ENCODE measurements around the gene CRTC2.

The CRTC2 gene

DNA sequence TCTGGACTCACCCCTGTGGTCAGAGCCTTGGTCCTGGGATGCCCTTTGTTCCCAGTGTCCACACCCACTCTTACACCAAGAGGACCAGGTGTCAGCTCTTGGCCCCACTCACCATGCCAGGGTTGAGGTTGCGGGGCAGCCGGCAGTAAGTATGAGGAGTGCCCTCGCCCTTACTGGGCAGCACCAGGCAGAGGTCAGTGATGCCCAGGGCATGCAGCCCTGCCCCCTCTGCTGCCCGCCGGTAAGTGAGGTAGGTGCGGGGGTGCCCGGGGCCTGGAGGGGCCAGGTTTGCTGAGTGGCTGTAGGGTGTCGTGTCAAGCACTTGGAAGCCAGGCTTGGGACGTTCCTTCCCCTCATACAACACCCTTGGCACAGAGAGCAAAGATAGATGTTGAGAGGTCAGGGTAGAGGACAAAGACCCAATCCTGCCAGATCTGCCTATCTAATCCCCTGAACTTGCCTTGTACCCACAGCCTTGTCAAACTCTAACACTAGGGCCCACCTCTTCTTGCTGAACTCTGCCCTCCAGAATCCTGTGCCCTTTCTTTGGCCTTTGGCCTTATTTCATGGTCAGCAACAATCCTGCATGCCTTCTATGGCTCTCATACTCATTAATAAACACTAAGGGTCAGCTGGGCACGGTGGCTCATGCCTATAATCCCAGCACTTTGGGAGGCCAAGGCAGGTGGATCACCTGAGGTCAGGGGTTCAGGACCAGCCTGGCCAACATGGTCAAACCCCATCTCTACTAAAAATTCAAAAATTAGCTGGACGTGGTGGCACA lies 15.5 kb downstream of the CRTC2 start:
- no peak overlapping the region for H3K4me2 ChIP-seq (ENCODE audit: low read length)
- H3K9ac ChIP-seq (ENCODE audit: low read length), result no peak overlapping the region
- H4K20me1 ChIP-seq (ENCODE audit: insufficient read depth, low read length), result no peaks in the 10 kb centered on the region
- no peak overlapping the region for H2AFZ ChIP-seq (ENCODE audit: low read depth, low read length)
- peaks cover 32% of the 10 kb centered on the region for H3K4me1 ChIP-seq (ENCODE audit: low read length)
- no peaks in the 10 kb centered on the region for H3K9me3 ChIP-seq (ENCODE audit: insufficient read depth, low read length)
- H3K4me3 ChIP-seq (ENCODE audit: low read length), result no peak overlapping the region
- TF ChIP-seq EZH2phosphoT487 (IDR thresholded peaks at IDR 0.05; ENCODE audit: low read depth), result no peak
- TF ChIP-seq, protein P1, sequence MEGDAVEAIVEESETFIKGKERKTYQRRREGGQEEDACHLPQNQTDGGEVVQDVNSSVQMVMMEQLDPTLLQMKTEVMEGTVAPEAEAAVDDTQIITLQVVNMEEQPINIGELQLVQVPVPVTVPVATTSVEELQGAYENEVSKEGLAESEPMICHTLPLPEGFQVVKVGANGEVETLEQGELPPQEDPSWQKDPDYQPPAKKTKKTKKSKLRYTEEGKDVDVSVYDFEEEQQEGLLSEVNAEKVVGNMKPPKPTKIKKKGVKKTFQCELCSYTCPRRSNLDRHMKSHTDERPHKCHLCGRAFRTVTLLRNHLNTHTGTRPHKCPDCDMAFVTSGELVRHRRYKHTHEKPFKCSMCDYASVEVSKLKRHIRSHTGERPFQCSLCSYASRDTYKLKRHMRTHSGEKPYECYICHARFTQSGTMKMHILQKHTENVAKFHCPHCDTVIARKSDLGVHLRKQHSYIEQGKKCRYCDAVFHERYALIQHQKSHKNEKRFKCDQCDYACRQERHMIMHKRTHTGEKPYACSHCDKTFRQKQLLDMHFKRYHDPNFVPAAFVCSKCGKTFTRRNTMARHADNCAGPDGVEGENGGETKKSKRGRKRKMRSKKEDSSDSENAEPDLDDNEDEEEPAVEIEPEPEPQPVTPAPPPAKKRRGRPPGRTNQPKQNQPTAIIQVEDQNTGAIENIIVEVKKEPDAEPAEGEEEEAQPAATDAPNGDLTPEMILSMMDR (IDR thresholded peaks at IDR 0.05; ENCODE audit: low read depth, low read length), result no peak
- H3K27ac ChIP-seq (ENCODE audit: low read length), result no peak overlapping the region
- no peaks in the 10 kb centered on the region for H3K27me3 ChIP-seq (ENCODE audit: low read depth, low read length)
- peaks cover 63% of the 10 kb centered on the region for H3K36me3 ChIP-seq (replicated peaks; ENCODE audit: low read depth, low read length)
- H3K79me2 ChIP-seq (ENCODE audit: low read length), result peaks cover 32% of the 10 kb centered on the region

DNA sequence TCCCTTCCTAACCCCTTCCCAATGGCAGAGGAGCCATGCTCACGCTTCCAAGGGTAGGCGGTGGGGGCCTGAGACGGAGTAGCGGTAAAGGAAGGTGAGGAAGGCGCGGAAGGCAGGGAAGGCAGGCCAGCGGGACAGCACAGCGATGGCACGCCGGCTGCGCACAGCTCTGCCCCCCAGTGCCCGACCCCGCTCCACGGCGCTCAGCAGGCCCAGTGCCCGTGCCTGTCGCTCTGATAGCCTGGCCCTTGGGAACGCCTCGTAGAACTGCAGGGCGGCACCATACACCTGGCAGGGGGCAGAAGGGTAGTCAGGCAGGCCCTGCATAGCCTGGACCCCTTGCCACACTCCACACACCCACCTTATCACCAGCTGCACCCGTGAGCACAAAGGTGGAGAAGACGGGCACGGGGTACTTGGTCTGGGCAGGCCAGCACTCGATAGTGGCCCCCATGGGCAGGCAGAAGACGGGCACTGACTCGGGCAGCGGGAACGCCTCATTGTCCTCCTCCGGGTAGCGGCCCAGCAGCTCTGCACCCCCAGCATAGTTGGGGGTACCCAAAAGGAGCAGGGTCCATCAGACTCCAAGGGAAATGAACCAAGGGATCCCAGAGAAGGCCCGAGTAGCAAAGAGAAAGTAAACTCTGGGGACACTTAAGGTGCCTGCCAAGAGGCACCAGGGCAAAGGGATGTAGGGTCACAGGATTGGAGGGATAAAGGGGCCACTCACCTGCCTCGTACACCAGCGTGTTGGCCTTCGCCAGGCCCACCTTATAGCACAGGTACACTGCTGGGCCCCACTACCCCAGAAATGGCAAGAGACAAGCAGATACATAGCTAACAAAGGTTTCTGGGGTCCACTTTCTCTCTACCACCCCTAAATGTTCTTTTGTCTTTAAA lies 16.3 kb downstream of the CRTC2 start:
- no peak overlapping the region for H3K4me2 ChIP-seq (ENCODE audit: low read length)

DNA sequence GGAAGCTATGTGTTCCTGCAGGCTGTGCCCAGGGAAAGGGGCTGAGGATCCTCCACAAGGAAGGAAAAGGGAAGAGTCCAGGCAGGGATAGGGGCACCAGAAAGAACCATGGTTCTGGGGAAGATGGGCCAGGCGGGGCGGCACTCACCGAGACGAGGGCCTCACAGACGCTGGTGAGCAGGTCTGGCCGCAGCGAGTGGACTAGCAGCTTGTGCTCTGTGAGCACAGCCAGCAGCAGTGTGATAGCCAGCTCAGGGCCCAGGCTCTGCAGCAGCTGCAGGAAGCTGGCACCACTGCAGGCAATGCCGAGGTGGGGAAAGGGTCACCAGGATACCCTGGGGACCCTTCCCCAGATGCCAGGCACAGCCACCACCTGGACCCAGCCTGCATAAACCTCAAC lies 17.7 kb downstream of the CRTC2 start:
- H3K4me3 ChIP-seq (ENCODE audit: low read length), result no peak overlapping the region
- H3K79me2 ChIP-seq (ENCODE audit: low read length), result peaks cover 32% of the 10 kb centered on the region
- no peak overlapping the region for H3K9ac ChIP-seq (ENCODE audit: low read length)
- no peak overlapping the region for H3K4me2 ChIP-seq (ENCODE audit: low read length)
- H3K9me3 ChIP-seq (ENCODE audit: insufficient read depth, low read length), result no peaks in the 10 kb centered on the region
- TF ChIP-seq EZH2phosphoT487 (IDR thresholded peaks at IDR 0.05; ENCODE audit: low read depth), result no peak
- TF ChIP-seq, protein P1 (IDR thresholded peaks at IDR 0.05; ENCODE audit: low read depth, low read length), result no peak
- peaks cover 76% of the 10 kb centered on the region for H3K36me3 ChIP-seq (replicated peaks; ENCODE audit: low read depth, low read length)
- H3K4me1 ChIP-seq (ENCODE audit: low read length), result peaks cover 18% of the 10 kb centered on the region
- no peak overlapping the region for H3K27ac ChIP-seq (ENCODE audit: low read length)
- no peaks in the 10 kb centered on the region for H4K20me1 ChIP-seq (ENCODE audit: insufficient read depth, low read length)
- no peak overlapping the region for H2AFZ ChIP-seq (ENCODE audit: low read depth, low read length)
- H3K27me3 ChIP-seq (ENCODE audit: low read depth, low read length), result no peaks in the 10 kb centered on the region

More for the DNA sequence above, 16.3 kb downstream of the CRTC2 start:
- no peak overlapping the region for H3K4me3 ChIP-seq (ENCODE audit: low read length)
- H3K9me3 ChIP-seq (ENCODE audit: insufficient read depth, low read length), result no peaks in the 10 kb centered on the region
- no peak overlapping the region for H3K9ac ChIP-seq (ENCODE audit: low read length)
- H3K4me1 ChIP-seq (ENCODE audit: low read length), result peaks cover 23% of the 10 kb centered on the region
- TF ChIP-seq, protein P1 (IDR thresholded peaks at IDR 0.05; ENCODE audit: low read depth, low read length), result no peak
- TF ChIP-seq EZH2phosphoT487 (IDR thresholded peaks at IDR 0.05; ENCODE audit: low read depth), result no peak
- no peak overlapping the region for H3K27ac ChIP-seq (ENCODE audit: low read length)
- H3K27me3 ChIP-seq (ENCODE audit: low read depth, low read length), result no peaks in the 10 kb centered on the region
- peaks cover 32% of the 10 kb centered on the region for H3K79me2 ChIP-seq (ENCODE audit: low read length)
- H3K36me3 ChIP-seq (replicated peaks; ENCODE audit: low read depth, low read length), result peaks cover 66% of the 10 kb centered on the region
- H4K20me1 ChIP-seq (ENCODE audit: insufficient read depth, low read length), result no peaks in the 10 kb centered on the region
- no peak overlapping the region for H2AFZ ChIP-seq (ENCODE audit: low read depth, low read length)

DNA sequence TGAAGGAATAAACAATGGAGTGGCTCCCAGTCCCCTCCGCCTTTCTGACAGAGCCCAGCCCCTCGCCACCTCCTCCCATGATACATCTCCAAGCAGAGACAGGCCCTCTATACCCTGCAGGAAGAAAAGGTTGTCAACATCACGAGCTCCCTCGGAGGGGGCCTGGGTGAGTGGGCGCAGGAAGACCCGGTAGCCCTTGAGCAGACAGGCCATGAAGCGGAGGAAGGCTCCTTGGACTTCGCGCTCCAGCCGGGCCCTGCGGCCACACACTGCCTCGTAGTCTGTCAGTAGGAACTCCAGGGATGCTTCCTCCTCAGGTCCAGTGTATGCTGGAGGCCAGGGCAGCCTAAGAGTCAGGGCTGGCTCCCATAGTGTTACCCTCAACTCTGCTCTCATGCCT lies 18.9 kb downstream of the CRTC2 start:
- no peak overlapping the region for H3K27ac ChIP-seq (ENCODE audit: low read length)
- no peak overlapping the region for H2AFZ ChIP-seq (ENCODE audit: low read depth, low read length)
- no peak overlapping the region for H3K4me3 ChIP-seq (ENCODE audit: low read length)

More for the DNA sequence above, 18.9 kb downstream of the CRTC2 start:
- no peak overlapping the region for H3K4me2 ChIP-seq (ENCODE audit: low read length)
- H3K36me3 ChIP-seq (replicated peaks; ENCODE audit: low read depth, low read length), result peaks cover 83% of the 10 kb centered on the region
- peaks cover 20% of the 10 kb centered on the region for H3K79me2 ChIP-seq (ENCODE audit: low read length)
- H3K27me3 ChIP-seq (ENCODE audit: low read depth, low read length), result no peaks in the 10 kb centered on the region
- TF ChIP-seq, protein P1 (IDR thresholded peaks at IDR 0.05; ENCODE audit: low read depth, low read length), result no peak
- no peak for TF ChIP-seq EZH2phosphoT487 (IDR thresholded peaks at IDR 0.05; ENCODE audit: low read depth)
- H3K9me3 ChIP-seq (ENCODE audit: insufficient read depth, low read length), result no peaks in the 10 kb centered on the region
- H3K4me1 ChIP-seq (ENCODE audit: low read length), result peaks cover 7% of the 10 kb centered on the region
- no peak overlapping the region for H3K9ac ChIP-seq (ENCODE audit: low read length)
- H4K20me1 ChIP-seq (ENCODE audit: insufficient read depth, low read length), result no peaks in the 10 kb centered on the region; the same call in 1 of the 2 replicates
